GM10266 (cell line): ENCODE measurements around the gene EXOSC7.

Experiments used
- DNase-seq: peaks from one replicate; pipeline ENCODE4 v3.0.0; 2012; ENCODE audit errors: extremely low spot score
- TF ChIP-seq, protein P1 (sequence below): IDR thresholded peaks from 2 replicates; pipeline ENCODE4 v1.5.1; 2012; ENCODE audit warnings: mild to moderate bottlenecking, low read depth; ENCODE audit not compliant: control insufficient read depth, insufficient read depth; ENCODE audit errors: missing control alignments

EXOSC7 gene

DNA sequence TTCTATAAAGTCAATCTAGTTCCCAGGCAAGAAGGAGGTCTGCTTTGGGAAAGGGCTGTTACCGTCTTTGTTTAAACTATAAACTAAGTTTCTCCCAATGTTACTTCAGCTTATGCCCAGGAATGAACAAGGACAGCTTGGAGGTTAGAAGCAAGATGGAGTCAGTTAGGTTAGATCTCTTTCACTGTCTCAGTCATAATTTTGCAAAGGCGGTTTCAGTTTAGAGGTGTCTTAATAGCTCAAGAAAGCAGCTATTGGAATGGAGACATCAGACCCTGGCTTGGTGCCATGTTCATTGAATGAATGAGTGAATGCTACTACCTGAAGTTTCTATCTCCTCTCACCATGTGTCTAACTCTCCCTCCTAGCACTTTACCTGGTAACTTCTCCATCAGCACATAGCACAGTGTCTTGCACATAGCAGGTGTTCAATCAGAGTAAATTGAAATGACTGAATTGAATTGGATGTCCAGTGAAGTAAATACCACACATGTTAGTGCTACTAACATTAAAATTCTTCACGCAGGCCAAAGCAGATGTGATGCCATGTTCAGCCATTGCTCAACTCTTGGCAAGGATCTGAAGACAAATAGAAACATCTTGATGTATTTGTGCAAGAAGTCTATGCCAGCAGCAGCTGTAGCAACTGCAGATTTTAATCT, 78.3 kb downstream of the EXOSC7 start:
- no peak for DNase-seq
- TF ChIP-seq, protein P1, sequence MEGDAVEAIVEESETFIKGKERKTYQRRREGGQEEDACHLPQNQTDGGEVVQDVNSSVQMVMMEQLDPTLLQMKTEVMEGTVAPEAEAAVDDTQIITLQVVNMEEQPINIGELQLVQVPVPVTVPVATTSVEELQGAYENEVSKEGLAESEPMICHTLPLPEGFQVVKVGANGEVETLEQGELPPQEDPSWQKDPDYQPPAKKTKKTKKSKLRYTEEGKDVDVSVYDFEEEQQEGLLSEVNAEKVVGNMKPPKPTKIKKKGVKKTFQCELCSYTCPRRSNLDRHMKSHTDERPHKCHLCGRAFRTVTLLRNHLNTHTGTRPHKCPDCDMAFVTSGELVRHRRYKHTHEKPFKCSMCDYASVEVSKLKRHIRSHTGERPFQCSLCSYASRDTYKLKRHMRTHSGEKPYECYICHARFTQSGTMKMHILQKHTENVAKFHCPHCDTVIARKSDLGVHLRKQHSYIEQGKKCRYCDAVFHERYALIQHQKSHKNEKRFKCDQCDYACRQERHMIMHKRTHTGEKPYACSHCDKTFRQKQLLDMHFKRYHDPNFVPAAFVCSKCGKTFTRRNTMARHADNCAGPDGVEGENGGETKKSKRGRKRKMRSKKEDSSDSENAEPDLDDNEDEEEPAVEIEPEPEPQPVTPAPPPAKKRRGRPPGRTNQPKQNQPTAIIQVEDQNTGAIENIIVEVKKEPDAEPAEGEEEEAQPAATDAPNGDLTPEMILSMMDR, result no peak

DNA sequence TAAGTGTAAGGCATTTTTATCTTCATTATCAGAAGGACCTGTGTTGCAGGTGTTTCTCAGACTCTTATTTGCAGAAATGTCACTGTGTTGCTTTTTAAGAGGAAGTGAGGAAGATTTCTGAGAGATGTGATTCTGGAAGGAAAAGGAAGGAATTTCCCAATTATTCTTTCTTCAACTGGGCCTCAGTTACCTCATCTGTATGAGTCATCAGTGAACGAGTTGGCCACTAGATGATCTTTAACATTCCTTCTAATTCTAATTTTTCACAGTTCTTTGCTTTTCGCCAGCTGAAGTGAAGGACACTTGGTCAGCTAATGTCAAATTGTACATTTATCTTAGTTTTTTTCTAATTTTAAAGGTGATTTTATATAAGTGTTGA, 79.0 kb downstream of the EXOSC7 start:
- TF ChIP-seq, protein P1, result no peak
- DNase-seq, result no peak

DNA sequence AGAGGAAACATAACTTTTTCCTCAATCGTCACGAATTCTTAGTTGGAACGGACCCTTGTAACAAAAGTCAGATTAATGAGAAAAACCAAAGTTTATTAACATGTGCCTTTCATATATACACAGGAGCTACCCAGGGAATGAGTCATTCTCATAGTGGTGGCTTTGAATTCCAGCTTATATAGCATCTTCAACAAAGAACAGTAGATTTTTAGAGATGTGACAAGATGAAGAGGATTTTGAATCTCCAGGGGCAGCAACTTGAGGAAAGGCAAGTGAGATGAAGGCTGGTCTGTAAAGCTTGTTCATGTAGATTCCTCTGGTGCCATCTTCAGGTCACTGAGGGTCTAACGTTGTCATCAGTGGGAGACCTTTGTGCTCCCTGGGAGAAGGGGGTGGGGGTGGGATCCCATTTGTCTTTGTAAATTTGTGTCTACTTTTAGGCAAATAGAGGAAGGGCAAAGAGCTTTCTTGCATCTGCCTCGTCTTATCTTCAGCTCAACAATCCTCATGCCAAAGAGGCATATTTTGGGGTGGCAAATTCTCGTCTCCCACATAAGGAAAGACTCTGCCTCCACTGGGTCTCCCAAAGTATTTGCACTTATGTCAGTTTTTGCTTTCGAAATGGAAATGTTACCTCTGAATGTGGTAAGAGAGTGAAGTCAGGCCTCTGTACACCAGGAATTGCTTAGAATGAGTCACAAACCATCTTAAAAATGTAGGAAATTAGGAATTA, 79.5 kb downstream of the EXOSC7 start:
- DNase-seq, result no peak
- TF ChIP-seq, protein P1, result peak; percentile 29

DNA sequence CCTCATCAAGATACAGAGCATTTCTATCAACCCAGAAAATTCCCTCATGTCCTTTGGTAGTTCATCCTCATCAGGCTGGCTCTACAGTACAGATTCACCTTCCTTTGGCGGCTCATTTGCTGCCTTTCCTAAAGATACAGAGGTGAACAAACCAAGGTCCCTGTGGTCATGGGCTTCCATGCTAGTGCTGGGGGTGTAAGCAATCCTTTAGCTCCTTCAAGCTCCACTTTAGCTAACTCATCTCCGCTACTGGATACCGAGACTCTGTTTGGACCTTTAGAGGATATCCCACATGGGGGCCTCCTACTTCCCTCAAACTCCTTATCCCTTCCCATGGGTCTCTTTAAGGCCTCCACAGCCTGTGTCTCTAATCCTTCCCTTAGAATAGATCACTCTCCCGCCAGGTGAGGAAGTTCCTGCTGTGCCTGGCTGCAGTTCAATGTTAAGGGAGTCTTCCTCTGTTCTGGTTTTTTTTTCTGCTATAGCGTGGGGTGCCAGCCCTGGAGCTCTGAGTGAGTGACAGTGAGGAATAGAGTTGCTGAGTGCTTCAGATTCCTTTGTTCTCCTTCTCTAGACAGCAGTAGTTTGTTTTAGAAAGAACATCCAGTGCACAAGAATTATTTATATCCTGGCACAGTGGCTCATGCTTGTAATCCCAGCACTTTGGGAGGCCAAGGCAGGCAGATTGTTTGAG, 80.7 kb downstream of the EXOSC7 start:
- no peak for DNase-seq
- TF ChIP-seq, protein P1, result no peak

DNA sequence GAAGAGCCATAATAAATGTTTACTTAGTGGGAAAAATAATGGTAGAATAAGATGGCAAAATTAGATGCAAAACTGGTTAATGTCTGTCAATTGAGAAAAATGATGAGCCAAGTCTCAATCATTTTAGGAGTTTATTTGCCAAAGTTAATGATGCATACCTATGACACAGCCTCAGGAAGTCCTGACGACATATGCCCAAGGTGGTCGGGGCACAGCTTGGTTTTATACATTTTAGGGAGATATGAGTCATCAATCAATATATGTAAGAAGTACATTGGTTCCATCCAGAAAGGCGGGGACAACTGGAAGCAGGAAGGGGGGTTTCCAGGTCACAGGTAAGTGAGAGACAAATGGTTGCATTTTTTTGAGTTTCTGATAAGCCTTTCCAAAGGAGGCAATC, 81.5 kb downstream of the EXOSC7 start:
- TF ChIP-seq, protein P1, result no peak
- no peak for DNase-seq

DNA sequence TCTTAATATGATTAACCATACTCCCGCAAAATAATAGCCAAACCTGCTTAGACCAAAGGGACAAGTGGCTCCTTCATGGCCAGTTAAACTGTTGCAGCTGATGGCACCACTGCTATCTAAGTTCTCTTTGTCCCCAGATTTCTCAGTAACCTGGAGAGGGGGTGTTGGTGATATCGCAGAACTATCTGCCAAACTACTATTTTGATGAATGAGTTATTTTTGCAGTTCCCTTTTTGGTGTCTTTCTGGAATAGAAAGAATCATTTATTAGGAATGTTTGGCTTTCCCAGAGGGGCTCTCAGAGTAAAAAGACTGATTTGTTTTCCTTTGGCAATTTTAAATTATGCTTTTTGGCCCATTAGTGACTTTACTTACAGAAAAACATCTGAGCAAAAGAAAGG, 83.1 kb downstream of the EXOSC7 start:
- TF ChIP-seq, protein P1, result no peak
- no peak for DNase-seq
